ENCODE results near the gene SORCS3. TPM values are rescaled to one million over a fixed set of nuclear protein-coding genes. Genes with fewer than 3 reads are reported as not detected.

Gene SORCS3
- total and polyA plus RNA-seq, 2 experiments from 2014 or later, result not detected

DNA sequence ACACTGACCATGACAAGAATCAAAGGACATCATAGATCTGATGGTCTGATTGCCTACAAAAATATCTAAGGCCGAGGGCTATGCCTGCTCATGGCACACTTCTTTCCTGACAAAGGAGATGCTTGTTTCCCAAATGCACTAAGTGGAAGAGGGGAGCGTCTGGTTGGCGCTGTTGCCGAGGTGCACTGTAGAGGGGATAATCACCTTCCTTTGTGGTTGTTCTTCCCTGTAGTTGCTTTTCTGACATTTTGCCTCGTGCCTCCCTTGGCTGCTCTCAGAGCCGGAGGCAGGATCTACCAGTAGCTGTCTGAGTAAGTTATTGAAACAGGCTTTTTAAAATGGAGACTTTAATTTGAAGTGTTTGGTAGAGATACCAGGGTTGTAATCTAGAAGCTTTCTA, 352.0 kb downstream of the SORCS3 start:
- 47 to 61% methylated on average over 6 of the region's 6 CpGs for WGBS, 2 experiments (ENCODE audit: low coverage in 1 of 2, low lambda C conversion rate in 2 of 2, missing lambda C conversion rate in 2 of 2)

GRCh38 chr10:105001269-105001668, 360.2 kb downstream of the SORCS3 start:
- WGBS, 2 experiments (ENCODE audit: low coverage in 1 of 2, low lambda C conversion rate in 2 of 2, missing lambda C conversion rate in 2 of 2), result 35 to 38% methylated on average over 2 of the region's 2 CpGs

More for the DNA sequence above, 352.0 kb downstream of the SORCS3 start:
- Histone ChIP-seq H3K79me2 (ENCODE audit: insufficient read depth) (no peaks in the 10 kb centered on the region), H3K4me1 (ENCODE audit: insufficient read depth) (no peaks in the 10 kb centered on the region), H3K9ac (no peak overlapping the region), H3K27me3 (replicated peaks; ENCODE audit: insufficient read depth) (no peaks in the 10 kb centered on the region), H2AFZ (no peak overlapping the region), H3K4me3 (no peak overlapping the region), H4K20me1 (ENCODE audit: insufficient read depth) (no peaks in the 10 kb centered on the region), H3K27ac (no peak overlapping the region), H3F3A (ENCODE audit: insufficient read depth) (no peaks in the 10 kb centered on the region), H3K36me3 (ENCODE audit: low read depth) (no peaks in the 10 kb centered on the region), H3K9me3 (ENCODE audit: low read depth) (no peaks in the 10 kb centered on the region), H3K4me2 (ENCODE audit: unreplicated experiment) (no peak overlapping the region), H3K9me2 (ENCODE audit: insufficient read depth) (no peaks in the 10 kb centered on the region)
- in situ Hi-C loops (cut with MboI), result no loop called here
- TF ChIP-seq EZH2 (IDR thresholded peaks at IDR 0.05; ENCODE audit: insufficient read depth, poor library complexity, severe bottlenecking), result no peak
- TF ChIP-seq EZH2phosphoT487 (IDR thresholded peaks at IDR 0.05; ENCODE audit: insufficient read depth, low read depth), result no peak
- no peak for DNase-seq

DNA sequence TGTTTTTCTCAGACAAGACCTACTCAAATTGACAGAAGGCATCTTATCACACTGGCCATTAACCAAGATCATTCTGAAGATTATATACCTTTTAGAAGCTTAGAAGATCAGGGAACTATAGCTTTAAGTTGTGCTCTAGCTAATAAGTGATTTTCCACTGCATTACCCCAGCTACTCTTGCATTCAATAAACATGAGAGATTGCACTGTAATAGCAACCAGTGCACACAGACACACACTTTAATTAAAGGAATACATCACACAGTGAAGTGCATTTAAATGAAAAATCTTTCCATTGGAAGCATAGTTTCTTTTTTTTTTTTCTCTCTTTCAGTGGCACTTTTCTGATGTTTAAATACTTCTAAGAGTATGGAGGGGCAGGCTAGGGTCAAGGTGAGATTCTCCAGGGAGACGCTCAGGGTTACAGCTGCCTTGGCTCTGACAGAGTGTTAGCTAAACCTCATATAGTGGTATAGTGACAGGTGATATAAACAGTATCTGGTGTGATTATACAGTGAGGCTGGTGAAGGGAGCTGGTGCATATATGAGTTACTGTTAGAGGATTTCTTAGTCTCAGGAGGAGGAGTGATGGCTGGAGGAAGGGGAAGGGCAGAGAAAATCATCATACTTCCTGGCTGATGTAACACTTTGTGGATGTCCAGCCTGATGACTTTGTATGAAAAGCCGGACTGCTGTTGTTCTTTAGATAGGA, 369.5 kb downstream of the SORCS3 start:
- no peaks in the 10 kb centered on the region for H3K9me2 ChIP-seq (ENCODE audit: insufficient read depth)
- no peaks in the 10 kb centered on the region for H3K36me3 ChIP-seq (ENCODE audit: low read depth)
- H4K20me1 ChIP-seq (ENCODE audit: insufficient read depth), result no peaks in the 10 kb centered on the region
- in situ Hi-C loops (cut with MboI), result no loop called here
- no peak overlapping the region for H3K4me3 ChIP-seq
- no peaks in the 10 kb centered on the region for H3F3A ChIP-seq (ENCODE audit: insufficient read depth)
- H3K79me2 ChIP-seq (ENCODE audit: insufficient read depth), result no peaks in the 10 kb centered on the region
- H3K27me3 ChIP-seq (replicated peaks; ENCODE audit: insufficient read depth), result no peaks in the 10 kb centered on the region
- TF ChIP-seq EZH2 (IDR thresholded peaks at IDR 0.05; ENCODE audit: insufficient read depth, poor library complexity, severe bottlenecking) (no peak), EZH2phosphoT487 (IDR thresholded peaks at IDR 0.05; ENCODE audit: insufficient read depth, low read depth) (no peak)
- H3K4me2 ChIP-seq (ENCODE audit: unreplicated experiment), result no peak overlapping the region
- WGBS, 2 experiments (ENCODE audit: low coverage in 1 of 2, low lambda C conversion rate in 2 of 2, missing lambda C conversion rate in 2 of 2), result 24 to 53% methylated on average over 2 of the region's 2 CpGs
- H3K9me3 ChIP-seq (ENCODE audit: low read depth), result no peaks in the 10 kb centered on the region
- DNase-seq, result no peak
- H2AFZ ChIP-seq, result no peak overlapping the region
- H3K9ac ChIP-seq, result no peak overlapping the region
- H3K4me1 ChIP-seq (ENCODE audit: insufficient read depth), result no peaks in the 10 kb centered on the region
- no peak overlapping the region for H3K27ac ChIP-seq

More at GRCh38 chr10:105001269-105001668, 360.2 kb downstream of the SORCS3 start:
- no peak overlapping the region for H3K27ac ChIP-seq
- TF ChIP-seq EZH2 (IDR thresholded peaks at IDR 0.05; ENCODE audit: insufficient read depth, poor library complexity, severe bottlenecking) (no peak), EZH2phosphoT487 (IDR thresholded peaks at IDR 0.05; ENCODE audit: insufficient read depth, low read depth) (no peak)
- H3K9me3 ChIP-seq (ENCODE audit: low read depth), result no peaks in the 10 kb centered on the region
- H3K27me3 ChIP-seq (replicated peaks; ENCODE audit: insufficient read depth), result no peaks in the 10 kb centered on the region
- no peak overlapping the region for H2AFZ ChIP-seq
- H3K9me2 ChIP-seq (ENCODE audit: insufficient read depth), result no peaks in the 10 kb centered on the region
- in situ Hi-C loops (cut with MboI), result no loop called here
- no peak overlapping the region for H3K4me3 ChIP-seq
- H3F3A ChIP-seq (ENCODE audit: insufficient read depth), result no peaks in the 10 kb centered on the region
- no peak overlapping the region for H3K4me2 ChIP-seq (ENCODE audit: unreplicated experiment)
- H4K20me1 ChIP-seq (ENCODE audit: insufficient read depth), result no peaks in the 10 kb centered on the region
- H3K9ac ChIP-seq, result no peak overlapping the region
- no peaks in the 10 kb centered on the region for H3K4me1 ChIP-seq (ENCODE audit: insufficient read depth)
- H3K79me2 ChIP-seq (ENCODE audit: insufficient read depth), result no peaks in the 10 kb centered on the region
- H3K36me3 ChIP-seq (ENCODE audit: low read depth), result no peaks in the 10 kb centered on the region
- no peak for DNase-seq

- H2AFZ ChIP-seq, result no peak overlapping the region
- in situ Hi-C loops (cut with MboI), result no loop called here
- H3K27me3 ChIP-seq (replicated peaks; ENCODE audit: insufficient read depth), result no peaks in the 10 kb centered on the region
- no peak overlapping the region for H3K4me3 ChIP-seq
- H3K9me3 ChIP-seq (ENCODE audit: low read depth), result no peaks in the 10 kb centered on the region
- TF ChIP-seq EZH2phosphoT487 (IDR thresholded peaks at IDR 0.05; ENCODE audit: insufficient read depth, low read depth), result no peak
- no peak for TF ChIP-seq EZH2 (IDR thresholded peaks at IDR 0.05; ENCODE audit: insufficient read depth, poor library complexity, severe bottlenecking)
- no peaks in the 10 kb centered on the region for H3K36me3 ChIP-seq (ENCODE audit: low read depth)
- H3K9ac ChIP-seq, result no peak overlapping the region
- H3K4me1 ChIP-seq (ENCODE audit: insufficient read depth), result no peaks in the 10 kb centered on the region
- WGBS, 2 experiments (ENCODE audit: low coverage in 1 of 2, low lambda C conversion rate in 2 of 2, missing lambda C conversion rate in 2 of 2), result 31 to 33% methylated on average over 2 of the region's 2 CpGs
- no peak overlapping the region for H3K4me2 ChIP-seq (ENCODE audit: unreplicated experiment)
- DNase-seq, result peak; percentile 2
- no peaks in the 10 kb centered on the region for H3F3A ChIP-seq (ENCODE audit: insufficient read depth)
- no peaks in the 10 kb centered on the region for H3K79me2 ChIP-seq (ENCODE audit: insufficient read depth)
- no peaks in the 10 kb centered on the region for H3K9me2 ChIP-seq (ENCODE audit: insufficient read depth)
- H3K27ac ChIP-seq, result no peak overlapping the region
- H4K20me1 ChIP-seq (ENCODE audit: insufficient read depth), result no peaks in the 10 kb centered on the region
These were observed 376.0 kb downstream of the SORCS3 start for GRCh38 chr10:105017116-105017515.
